HepG2 (cell line): ENCODE measurements around the gene C9orf43. TPM values are rescaled to one million over a fixed set of nuclear protein-coding genes. Genes with fewer than 3 reads are reported as not detected.
"Not testable (repeated sequence)": the region's sequence is repeated elsewhere in the genome, so short reads cannot be mapped to it uniquely, and the experiment has no call there.

ENCODE experiments used
- ATAC-seq: fragments of 200-7000 bp; cut with Tn5 transposase; 3 replicates; pipeline ENCODE4 v1.9.1; 2020; ENCODE audit warnings: mild to moderate bottlenecking, moderate library complexity
- BruUV-seq: library from RNA; stranded (reverse); fragments of 400-500 nt; replicated peaks from 2 replicates; lab custom pipeline; 2021; lab: Mats Ljungman, UMichigan
- CTCF ChIA-PET: fragments of 300-600 bp; formaldehyde crosslinking; extraction: SDS; loops from one replicate; lab custom pipeline; 2021; ENCODE audit warnings: low total read pairs, inconsistent platforms, low intra/inter-chr PET ratio; lab: Yijun Ruan, JAX
- POLR2A ChIA-PET: fragments of 350-600 bp; sonication (Branson Sonifier 250); formaldehyde crosslinking; loops from one replicate; lab custom pipeline; 2020; ENCODE audit warnings: antibody characterized with exemption, inconsistent platforms; lab: Yijun Ruan, JAX
- DNase-seq: peaks from one replicate; pipeline ENCODE4 v3.0.0-alpha.2; 2015; ENCODE audit warnings: low spot score
- FAIRE-seq: peaks from 3 replicates; lab custom pipeline; 2011; peaks lifted over from hg19 to GRCh38; lab: Jason Lieb, UNC
- H2AFZ ChIP-seq: one replicate; pipeline ENCODE4 v1.6.1; 2011; ENCODE audit warnings: low read length, inconsistent platforms
- H3K27ac ChIP-seq: fragments of 300-600 bp; 3 replicates; pipeline ENCODE4 v1.8.0; 2011; ENCODE audit warnings: mixed run types, mild to moderate bottlenecking, mixed read lengths, low read length, inconsistent platforms; ENCODE audit not compliant: insufficient read depth; ENCODE audit errors: extremely low read length
- H3K27me3 ChIP-seq, 2 experiments: fragments of 200-600 bp in 1 of 2; 2 replicates in 1 of 2; 3 replicates in 1 of 2; pipeline versions ENCODE4 v1.6.0 to v1.8.0; 2011; ENCODE audit warnings: low read length in 2 of 2, mild to moderate bottlenecking in 2 of 2, moderate library complexity in 2 of 2, inconsistent platforms in 1 of 2; ENCODE audit not compliant: insufficient read depth in 2 of 2, control insufficient read depth in 1 of 2
- H3K36me3 ChIP-seq, 2 experiments: fragments of 200-600 bp in 1 of 2; replicated peaks in 1 of 2; 2 replicates in 1 of 2; 3 replicates in 1 of 2; pipeline versions ENCODE4 v1.5.1 to v1.8.0; 2011; ENCODE audit warnings: low read length in 2 of 2, inconsistent platforms in 1 of 2; ENCODE audit not compliant: insufficient read depth in 2 of 2, control insufficient read depth in 1 of 2
- H3K4me1 ChIP-seq: 2 replicates; pipeline ENCODE4 v1.5.1; 2012; ENCODE audit warnings: low read length, inconsistent platforms; ENCODE audit not compliant: insufficient read depth
- H3K4me2 ChIP-seq: 2 replicates; pipeline ENCODE4 v1.6.0; 2011; ENCODE audit warnings: low read depth, low read length, inconsistent platforms
- H3K4me3 ChIP-seq, 3 experiments: fragments of 200-600 bp in 1 of 3; sonication (generic), shearing (Covaris generic) in 1 of 3; replicated peaks in 1 of 3; 2 replicates each; pipeline ENCODE4 v1.5.1; 2011 to 2016; ENCODE audit warnings: low read length in 3 of 3, inconsistent platforms in 2 of 3, low read depth in 2 of 3, mild to moderate bottlenecking in 2 of 3, control low read depth in 1 of 3, mixed read lengths in 1 of 3; ENCODE audit not compliant: insufficient read depth in 1 of 3
- H3K79me2 ChIP-seq: one replicate; pipeline ENCODE4 v1.6.1; 2011; ENCODE audit warnings: low read length, inconsistent platforms; ENCODE audit not compliant: insufficient read depth
- H3K9ac ChIP-seq: 2 replicates; pipeline ENCODE4 v1.6.0; 2011; ENCODE audit warnings: mild to moderate bottlenecking, low read depth, low read length, inconsistent platforms; ENCODE audit not compliant: insufficient read depth
- H3K9me3 ChIP-seq: 2 replicates; pipeline ENCODE4 v1.5.1; 2012; ENCODE audit warnings: mild to moderate bottlenecking, low read length
- H4K20me1 ChIP-seq: 2 replicates; pipeline ENCODE4 v1.6.0; 2011; ENCODE audit warnings: inconsistent platforms, mild to moderate bottlenecking, low read length, moderate library complexity; ENCODE audit not compliant: insufficient read depth
- ELF3 ChIP-seq: IDR thresholded peaks from 2 replicates; pipeline ENCODE4 v1.6.1; 2016; ENCODE audit warnings: missing genetic modification reagents, missing compliant biosample characterization
- ERF ChIP-seq: IDR thresholded peaks from 2 replicates; pipeline ENCODE4 v1.6.1; 2018; ENCODE audit warnings: missing biosample characterization, missing genetic modification reagents
- FOXP1 ChIP-seq, 2 experiments: fragments of 450-650 bp in 1 of 2; IDR thresholded peaks; 2 replicates each; pipeline ENCODE4 v1.6.1; 2017 to 2018; ENCODE audit warnings: antibody characterized with exemption in 1 of 2
- HDAC2 ChIP-seq: sonication (generic); formaldehyde crosslinking; IDR thresholded peaks from 2 replicates; pipeline ENCODE4 v1.4.0; 2020; ENCODE audit warnings: missing genetic modification reagents
- HNF4A ChIP-seq: sonication (generic); formaldehyde crosslinking; IDR thresholded peaks from 2 replicates; pipeline ENCODE4 v1.4.0; 2020; ENCODE audit warnings: missing genetic modification reagents
- KDM6A ChIP-seq: IDR thresholded peaks from 2 replicates; pipeline ENCODE4 v1.6.1; 2016; ENCODE audit warnings: low read depth
- KLF16 ChIP-seq, 2 experiments: sonication (generic) in 1 of 2; formaldehyde crosslinking in 1 of 2; IDR thresholded peaks; 2 replicates each; pipeline versions ENCODE4 v1.6.1 to v1.8.0; 2016 to 2023; ENCODE audit warnings: missing genetic modification reagents in 2 of 2, missing compliant biosample characterization in 1 of 2
- MIER3 ChIP-seq: IDR thresholded peaks from 2 replicates; pipeline ENCODE4 v1.6.1; 2016; ENCODE audit warnings: missing compliant biosample characterization, borderline replicate concordance
- NR2C2 ChIP-seq: sonication (generic); formaldehyde crosslinking; IDR thresholded peaks from 2 replicates; pipeline ENCODE4 v1.4.0; 2020; ENCODE audit warnings: missing genetic modification reagents, mild to moderate bottlenecking, moderate library complexity, borderline replicate concordance
- NR2F6 ChIP-seq, 2 experiments: IDR thresholded peaks; 2 replicates each; pipeline ENCODE4 v1.6.1; 2016; ENCODE audit warnings: antibody characterized with exemption in 1 of 2, mild to moderate bottlenecking in 1 of 2
- RXRB ChIP-seq: IDR thresholded peaks from 2 replicates; pipeline ENCODE4 v1.6.1; 2016; ENCODE audit warnings: borderline replicate concordance, missing genetic modification reagents, missing compliant biosample characterization
- SOX13 ChIP-seq, 3 experiments: fragments of 450-650 bp in 1 of 3; sonication (generic) in 1 of 3; formaldehyde crosslinking in 1 of 3; IDR thresholded peaks in 2 of 3; conservative IDR thresholded peaks in 1 of 3; 2 replicates each; pipeline versions ENCODE4 v1.5.0 to v1.6.1; 2016 to 2020; ENCODE audit warnings: antibody characterized with exemption in 1 of 3, mild to moderate bottlenecking in 1 of 3, missing compliant biosample characterization in 1 of 3, missing genetic modification reagents in 1 of 3, moderate library complexity in 1 of 3
- SOX5 ChIP-seq: IDR thresholded peaks from 2 replicates; pipeline ENCODE4 v1.6.1; 2016; ENCODE audit warnings: borderline replicate concordance
- SOX6 ChIP-seq, 2 experiments: fragments of 450-650 bp in 1 of 2; sonication (generic) in 1 of 2; formaldehyde crosslinking in 1 of 2; IDR thresholded peaks; 2 replicates each; pipeline versions ENCODE4 v1.4.0 to v1.6.1; 2017 to 2020; ENCODE audit warnings: antibody characterized with exemption in 1 of 2, mild to moderate bottlenecking in 1 of 2, missing genetic modification reagents in 1 of 2
- TCF12 ChIP-seq, 2 experiments: fragments of 450-650 bp in 1 of 2; sonication (generic) in 1 of 2; formaldehyde crosslinking in 1 of 2; IDR thresholded peaks; 2 replicates each; pipeline versions ENCODE4 v1.6.1 to v1.8.0; 2017 to 2022; ENCODE audit warnings: antibody characterized with exemption in 1 of 2, mild to moderate bottlenecking in 1 of 2, missing genetic modification reagents in 1 of 2, moderate library complexity in 1 of 2
- THAP11 ChIP-seq: IDR thresholded peaks from 2 replicates; pipeline ENCODE4 v1.6.1; 2016; ENCODE audit warnings: missing biosample characterization, missing genetic modification reagents
- YEATS2 ChIP-seq: sonication (generic); formaldehyde crosslinking; IDR thresholded peaks from 2 replicates; pipeline ENCODE4 v1.4.0; 2020; ENCODE audit warnings: missing genetic modification reagents, borderline replicate concordance
- WGBS: methylation state at CpG from one replicate; pipeline ENCODE4 v1.1.6; 2017; ENCODE audit warnings: low lambda C conversion rate; 5-methylcytosine and 5-hydroxymethylcytosine counted together
- in situ Hi-C: cut with HindIII; loops from 2 replicates; pipeline ENCODE4 v1.10.0; 2017; ENCODE audit warnings: low pct_unique_long_range_greater_than_20kb; ENCODE audit not compliant: extremely low pct_ligation_motif_present
- intact Hi-C: fragments of 100-400 bp; cut with micrococcal nuclease; formaldehyde crosslinking; loops from one replicate; pipeline ENCODE4 v1.10.0; 2022; ENCODE audit not compliant: unreplicated experiment
- polyA plus RNA-seq, 8 experiments: library from polyadenylated mRNA; depleted of rRNA in 3 of 8; stranded (reverse) in 7 of 8; unstranded in 1 of 8; fragments of >200 nt; fragmentation: Illumina TruSeq in 4 of 8; extraction: Trizol in 4 of 8; gene quantifications; 2 replicates each; pipeline versions ENCODE4 v1.2.1 to v1.2.3, GENCODE V29; 2011 to 2016; ENCODE audit warnings: low read depth in 4 of 8, missing spikeins in 1 of 8, mixed read lengths in 1 of 8; ENCODE audit not compliant: insufficient read depth in 1 of 8
- total RNA-seq, 5 experiments: library from RNA; depleted of rRNA; stranded (reverse); fragments of >200 nt; fragmentation: Illumina TruSeq; extraction: Trizol; gene quantifications; 2 replicates each; pipeline ENCODE4 v1.2.3, GENCODE V29; 2016; ENCODE audit warnings: low read depth in 1 of 5
- TF ChIP-seq, protein P1 (sequence below): IDR thresholded peaks from 2 replicates; pipeline ENCODE4 v1.6.1; 2016; ENCODE audit warnings: low read depth, borderline replicate concordance
- TF ChIP-seq, protein P2 (sequence below): sonication (generic); formaldehyde crosslinking; IDR thresholded peaks from 2 replicates; pipeline ENCODE4 v1.4.0; 2020; ENCODE audit warnings: missing genetic modification reagents

C9orf43 gene
- total and polyA plus RNA-seq, 2 of the 13 experiments (the other 11 are each of a cell fraction or from before 2014, with no cell fraction given) = 0.24 to 0.31 TPM

DNA sequence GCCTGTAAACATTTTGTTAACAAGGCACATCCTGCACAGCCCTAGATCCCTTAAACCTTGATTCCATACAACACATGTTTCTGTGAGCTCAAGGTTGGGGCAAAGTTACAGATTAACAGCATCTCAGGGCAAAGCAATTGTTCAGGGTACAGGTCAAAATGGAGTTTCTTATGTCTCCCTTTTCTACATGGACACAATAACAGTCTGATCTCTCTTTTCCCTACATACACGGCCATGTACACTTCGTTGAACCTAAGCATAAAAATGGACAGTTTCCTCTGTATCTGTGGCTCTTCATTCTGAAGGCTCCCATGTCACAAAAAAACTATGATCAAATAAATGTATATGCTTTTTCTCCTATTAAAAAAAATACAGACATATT lies 30.7 kb upstream of the C9orf43 start:
- BruUV-seq; intact Hi-C loops; TF ChIP-seq SOX13, SOX6, NR2F6, TCF12 (IDR thresholded peaks at IDR 0.05): not testable (repeated sequence)
- peak; percentile 21; the same call in 1 of the 2 replicates for TF ChIP-seq FOXP1 (IDR thresholded peaks at IDR 0.05)
- TF ChIP-seq FOXP1 (CRISPR knock-in tag; IDR thresholded peaks at IDR 0.05) = peak; percentile 25; the same call in 1 of the 2 replicates
- TF ChIP-seq SOX5 (CRISPR knock-in tag) = peak; percentile 36; the same call in 1 of the 2 replicates
- 0 out of 2 replicates have a peak, but pooled peaks have one; percentile 40 for TF ChIP-seq YEATS2 (CRISPR knock-in tag)
- peak in 1 of 2 experiments; percentile 35; a peak in 1 of 4 replicates for TF ChIP-seq SOX13 (CRISPR knock-in tag; conservative IDR thresholded peaks at IDR 0.05 in 1 of 2, IDR thresholded peaks at IDR 0.05 in 1 of 2)
- peak; percentile 50 for TF ChIP-seq SOX6 (CRISPR knock-in tag; IDR thresholded peaks at IDR 0.05)
- TF ChIP-seq ERF (CRISPR knock-in tag) = 0 out of 2 replicates have a peak, but pooled peaks have one; percentile 27
- TF ChIP-seq, protein P1, sequence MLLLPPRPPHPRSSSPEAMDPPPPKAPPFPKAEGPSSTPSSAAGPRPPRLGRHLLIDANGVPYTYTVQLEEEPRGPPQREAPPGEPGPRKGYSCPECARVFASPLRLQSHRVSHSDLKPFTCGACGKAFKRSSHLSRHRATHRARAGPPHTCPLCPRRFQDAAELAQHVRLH (CRISPR knock-in tag) = 0 out of 2 replicates have a peak, but pooled peaks have one; percentile 5
- TF ChIP-seq NR2F6 (CRISPR knock-in tag; IDR thresholded peaks at IDR 0.05) = 0 out of 2 replicates have a peak, but pooled peaks have one; percentile 8
- TF ChIP-seq MIER3 (CRISPR knock-in tag) = 0 out of 2 replicates have a peak, but pooled peaks have one; percentile 25
- TF ChIP-seq HNF4A = peak; percentile 28; the same call in 1 of the 2 replicates
- TF ChIP-seq TCF12 (CRISPR knock-in tag; IDR thresholded peaks at IDR 0.05) = 0 out of 2 replicates have a peak, but pooled peaks have one; percentile 33
- peak; percentile 36; the same call in 1 of the 2 replicates for TF ChIP-seq KDM6A
- TF ChIP-seq, protein P2, sequence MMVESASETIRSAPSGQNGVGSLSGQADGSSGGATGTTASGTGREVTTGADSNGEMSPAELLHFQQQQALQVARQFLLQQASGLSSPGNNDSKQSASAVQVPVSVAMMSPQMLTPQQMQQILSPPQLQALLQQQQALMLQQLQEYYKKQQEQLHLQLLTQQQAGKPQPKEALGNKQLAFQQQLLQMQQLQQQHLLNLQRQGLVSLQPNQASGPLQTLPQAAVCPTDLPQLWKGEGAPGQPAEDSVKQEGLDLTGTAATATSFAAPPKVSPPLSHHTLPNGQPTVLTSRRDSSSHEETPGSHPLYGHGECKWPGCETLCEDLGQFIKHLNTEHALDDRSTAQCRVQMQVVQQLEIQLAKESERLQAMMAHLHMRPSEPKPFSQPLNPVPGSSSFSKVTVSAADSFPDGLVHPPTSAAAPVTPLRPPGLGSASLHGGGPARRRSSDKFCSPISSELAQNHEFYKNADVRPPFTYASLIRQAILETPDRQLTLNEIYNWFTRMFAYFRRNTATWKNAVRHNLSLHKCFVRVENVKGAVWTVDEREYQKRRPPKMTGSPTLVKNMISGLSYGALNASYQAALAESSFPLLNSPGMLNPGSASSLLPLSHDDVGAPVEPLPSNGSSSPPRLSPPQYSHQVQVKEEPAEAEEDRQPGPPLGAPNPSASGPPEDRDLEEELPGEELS (CRISPR knock-in tag) = 0 out of 2 replicates have a peak, but pooled peaks have one; percentile 23
- peak; percentile 38; the same call in 1 of the 2 replicates for TF ChIP-seq RXRB (CRISPR knock-in tag)
- TF ChIP-seq HDAC2 = 0 out of 2 replicates have a peak, but pooled peaks have one; percentile 11
- peak; percentile 24; the same call in 1 of the 2 replicates for TF ChIP-seq NR2C2 (CRISPR knock-in tag)
- TF ChIP-seq KLF16 (CRISPR knock-in tag; IDR thresholded peaks at IDR 0.05) = 0 out of 4 replicates have a peak, but pooled peaks of 1 of the 2 experiments have one; percentile 21
- 0 out of 2 replicates have a peak, but pooled peaks have one; percentile 2 for TF ChIP-seq ELF3
- TF ChIP-seq THAP11 (CRISPR knock-in tag) = 0 out of 2 replicates have a peak, but pooled peaks have one; percentile 17

More for the DNA sequence above, 30.7 kb upstream of the C9orf43 start:
- H2AFZ ChIP-seq, CTCF ChIA-PET, H3K27me3 ChIP-seq, H3K36me3 ChIP-seq, H3K9me3 ChIP-seq, ATAC-seq, DNase-seq, in situ Hi-C loops, FAIRE-seq, H4K20me1 ChIP-seq: not testable (repeated sequence)
- Histone ChIP-seq H3K4me1 (peaks cover 86% of the 10 kb centered on the region), H3K4me3 (peak overlapping the region in 2 of 3 experiments; percentile 25 to 43; a peak in 2 of 6 replicates), H3K9ac (peak overlapping the region; percentile 39; the same call in 1 of the 2 replicates), H3K4me2 (peak overlapping the region; percentile 91), H3K27ac (peak overlapping the region; percentile 83), H3K79me2 (peaks cover 15% of the 10 kb centered on the region)
- POLR2A ChIA-PET = interaction anchor here (0.9 to 1.3 kb wide), 3 partner anchors 8 to 19 kb away, joined by 3 to 4 read pairs (median 4); no protein-coding TSS in a partner anchor
- WGBS = 2% methylated on average over 2 of the region's 2 CpGs
